GM12873 (cell line): ENCODE measurements around the gene SLC25A24.

Source experiments
- TF ChIP-seq, protein P1 (sequence below): IDR thresholded peaks from 2 replicates; pipeline ENCODE4 v1.5.1; 2012; ENCODE audit warnings: low read depth, mild to moderate bottlenecking, moderate library complexity, low read length, control low read depth; ENCODE audit not compliant: insufficient read depth; ENCODE audit errors: missing control alignments

The SLC25A24 gene

GRCh38 chr1:108084866-108085477, 115.2 kb downstream of the SLC25A24 start:
- TF ChIP-seq, protein P1, sequence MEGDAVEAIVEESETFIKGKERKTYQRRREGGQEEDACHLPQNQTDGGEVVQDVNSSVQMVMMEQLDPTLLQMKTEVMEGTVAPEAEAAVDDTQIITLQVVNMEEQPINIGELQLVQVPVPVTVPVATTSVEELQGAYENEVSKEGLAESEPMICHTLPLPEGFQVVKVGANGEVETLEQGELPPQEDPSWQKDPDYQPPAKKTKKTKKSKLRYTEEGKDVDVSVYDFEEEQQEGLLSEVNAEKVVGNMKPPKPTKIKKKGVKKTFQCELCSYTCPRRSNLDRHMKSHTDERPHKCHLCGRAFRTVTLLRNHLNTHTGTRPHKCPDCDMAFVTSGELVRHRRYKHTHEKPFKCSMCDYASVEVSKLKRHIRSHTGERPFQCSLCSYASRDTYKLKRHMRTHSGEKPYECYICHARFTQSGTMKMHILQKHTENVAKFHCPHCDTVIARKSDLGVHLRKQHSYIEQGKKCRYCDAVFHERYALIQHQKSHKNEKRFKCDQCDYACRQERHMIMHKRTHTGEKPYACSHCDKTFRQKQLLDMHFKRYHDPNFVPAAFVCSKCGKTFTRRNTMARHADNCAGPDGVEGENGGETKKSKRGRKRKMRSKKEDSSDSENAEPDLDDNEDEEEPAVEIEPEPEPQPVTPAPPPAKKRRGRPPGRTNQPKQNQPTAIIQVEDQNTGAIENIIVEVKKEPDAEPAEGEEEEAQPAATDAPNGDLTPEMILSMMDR = no peak
